Lung (tissue), 12 donors: Measurements from ENCODE around the gene WNT4. TPM values are rescaled to one million over a fixed set of nuclear protein-coding genes. Genes with fewer than 3 reads are reported as not detected.

ENCODE experiments used
- ATAC-seq: fragments of 200-7000 bp; cut with Tn5 transposase; one replicate; pipeline ENCODE4 v1.9.1; 2020; ENCODE audit warnings: moderate number of reproducible peaks; ENCODE audit not compliant: insufficient read depth, low FRiP score
- DNase-seq, 3 donors: peaks; one replicate each; pipeline ENCODE4 v3.0.0-alpha.2; 2013 to 2017
- H3K27ac ChIP-seq, 2 donors: one replicate each; pipeline ENCODE4 v1.5.1; 2013; ENCODE audit warnings: mild to moderate bottlenecking in 2 of 2, moderate library complexity in 2 of 2, control low read depth in 1 of 2, inconsistent platforms in 1 of 2, low read depth in 1 of 2, low read length in 1 of 2
- H3K27me3 ChIP-seq, 3 donors: one replicate each; pipeline ENCODE4 v1.5.1; 2013; ENCODE audit warnings: low read length in 2 of 3; ENCODE audit not compliant: control insufficient read depth in 3 of 3, insufficient read depth in 3 of 3
- H3K36me3 ChIP-seq, 4 donors: one replicate each; pipeline ENCODE4 v1.5.1; 2013; ENCODE audit warnings: low read length in 4 of 4, mild to moderate bottlenecking in 1 of 4, moderate library complexity in 1 of 4; ENCODE audit not compliant: control insufficient read depth in 4 of 4, insufficient read depth in 4 of 4
- H3K4me1 ChIP-seq, 5 donors: one replicate each; pipeline ENCODE4 v1.5.1; 2013; ENCODE audit warnings: low read length in 5 of 5, mild to moderate bottlenecking in 2 of 5, moderate library complexity in 1 of 5; ENCODE audit not compliant: control insufficient read depth in 5 of 5, insufficient read depth in 5 of 5
- H3K4me3 ChIP-seq: one replicate; pipeline ENCODE4 v1.5.1; 2013; ENCODE audit warnings: mild to moderate bottlenecking, control low read depth, moderate library complexity
- H3K9ac ChIP-seq, 2 donors: one replicate each; pipeline ENCODE4 v1.5.1; 2013; ENCODE audit warnings: low read length in 2 of 2, control low read depth in 1 of 2; ENCODE audit not compliant: insufficient read depth in 1 of 2
- H3K9me3 ChIP-seq, 4 donors: one replicate each; pipeline ENCODE4 v1.5.1; 2013; ENCODE audit warnings: low read length in 3 of 4, mild to moderate bottlenecking in 1 of 4, moderate library complexity in 1 of 4; ENCODE audit not compliant: control insufficient read depth in 4 of 4, insufficient read depth in 3 of 4
- CTCF ChIP-seq: IDR thresholded peaks from 2 replicates; pipeline ENCODE4 v1.5.1; 2012; ENCODE audit warnings: mild to moderate bottlenecking; ENCODE audit errors: control extremely low read depth, extremely low read depth
- WGBS, 2 donors: extraction: QIAGEN DNeasy Blood & Tissue Kit; methylation state at CpG; one replicate each; pipeline ENCODE4 v1.1.7; 2013; 5-methylcytosine and 5-hydroxymethylcytosine counted together
- polyA plus RNA-seq, 2 donors: library from polyadenylated mRNA; stranded (reverse); fragments of 200-250 nt; gene quantifications; one replicate each; pipeline ENCODE4 v1.2.1, GENCODE V29; 2013
- total RNA-seq, 2 donors: library from RNA; depleted of rRNA in 1 of 2; stranded (reverse); fragments of >200 nt in 1 of 2; gene quantifications; one replicate each; pipeline ENCODE4 v1.2.1, GENCODE V29; 2014 to 2021
- donor health status: control.
- donor health status: control.
- donor health status: Bipolar disorder and iron deficiency.
- donor health status: healthy.
- donor health status: DM: yes; HTN: yes; CAD: no.

Gene WNT4
- total and polyA plus RNA-seq, 4 donors, result 0.94 to 4.2 (median 2.2) TPM

- no peaks in the 10 kb centered on the region for H3K27me3 ChIP-seq
- WGBS, 2 donors, result 66 to 81% methylated on average over 2 of the region's 2 CpGs
- no peak for TF ChIP-seq CTCF
- H3K9me3 ChIP-seq, result no peaks in the 10 kb centered on the region
- H3K4me3 ChIP-seq, result no peak overlapping the region
- no peak overlapping the region for H3K27ac ChIP-seq
- ATAC-seq (no peak), DNase-seq (peak in 2 of 3 donors; percentile 9 to 46)
- H3K4me1 ChIP-seq, result peaks cover 10 to 33% (median 19%) of the 10 kb centered on the region in 5 donors
- H3K36me3 ChIP-seq, result peaks cover 8 to 20% (median 11%) of the 10 kb centered on the region in 4 donors
- no peak overlapping the region for H3K9ac ChIP-seq
Measured at GRCh38 chr1:22078133-22078532, 64.8 kb downstream of the WNT4 start.

- Histone ChIP-seq H3K4me3 (no peak overlapping the region), H3K4me1 (peaks cover 10 to 33% (median 19%) of the 10 kb centered on the region in 5 donors), H3K9me3 (no peaks in the 10 kb centered on the region), H3K9ac (no peak overlapping the region), H3K27ac (no peak overlapping the region), H3K27me3 (no peaks in the 10 kb centered on the region), H3K36me3 (peaks cover 8 to 20% (median 11%) of the 10 kb centered on the region in 4 donors)
- ATAC-seq (no peak), DNase-seq (no peak)
- TF ChIP-seq CTCF, result no peak
- 26 to 31% methylated on average over 5 of the region's 5 CpGs for WGBS, 2 donors
Measured at GRCh38 chr1:22077728-22078127, 65.2 kb downstream of the WNT4 start.

GRCh38 chr1:22076346-22076745, 66.6 kb downstream of the WNT4 start:
- Histone ChIP-seq H3K27me3 (no peaks in the 10 kb centered on the region), H3K36me3 (peaks cover 2 to 15% (median 7%) of the 10 kb centered on the region in 4 donors), H3K9ac (no peak overlapping the region), H3K27ac (no peak overlapping the region), H3K4me1 (peaks cover 14 to 33% (median 19%) of the 10 kb centered on the region in 5 donors), H3K9me3 (no peaks in the 10 kb centered on the region), H3K4me3 (no peak overlapping the region)
- no peak for TF ChIP-seq CTCF
- DNase-seq (no peak), ATAC-seq (no peak)
- 70 to 74% methylated on average over 3 of the region's 3 CpGs for WGBS, 2 donors

- no peak overlapping the region for H3K4me3 ChIP-seq
- H3K36me3 ChIP-seq, result peaks cover 2 to 15% (median 4%) of the 10 kb centered on the region in 4 donors
- no peaks in the 10 kb centered on the region for H3K9me3 ChIP-seq
- no peak overlapping the region for H3K9ac ChIP-seq
- no peaks in the 10 kb centered on the region for H3K27me3 ChIP-seq
- no peak overlapping the region for H3K27ac ChIP-seq
- peaks cover 14 to 33% (median 19%) of the 10 kb centered on the region in 5 donors for H3K4me1 ChIP-seq
- no peak for TF ChIP-seq CTCF
- ATAC-seq, result peak; percentile 27
- WGBS, 2 donors, result 8 to 17% methylated on average over 2 of the region's 2 CpGs
- no peak for DNase-seq
Measured at GRCh38 chr1:22075718-22076117, 67.2 kb downstream of the WNT4 start.
